Measurements from ENCODE around the gene SHISA7. TPM values are rescaled to one million over a fixed set of nuclear protein-coding genes. Genes with fewer than 3 reads are reported as not detected.

SHISA7 gene
- total RNA-seq, 8 experiments from 2014 or later, result 0.10 to 3.4 (median 1.5) TPM

DNA sequence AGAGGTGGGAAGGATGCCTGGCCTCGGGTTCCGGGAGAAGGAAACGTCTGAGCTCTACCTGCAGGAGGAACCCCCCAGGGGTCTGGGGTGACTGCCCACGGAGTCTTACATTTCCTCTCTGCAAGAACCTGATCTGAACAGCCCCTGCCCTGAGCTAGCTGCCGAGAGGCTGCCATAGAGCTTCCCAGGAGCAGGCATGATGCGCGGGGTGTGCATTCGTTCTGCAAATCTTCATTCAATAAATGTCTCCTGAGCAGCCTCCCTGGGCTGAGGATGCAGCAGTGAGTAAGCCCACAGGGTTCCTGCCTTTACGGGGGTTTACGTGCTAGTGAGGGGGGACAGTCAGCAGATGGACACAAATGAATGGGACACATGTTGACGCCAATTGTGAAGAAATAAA is 1.5 kb upstream of the SHISA7 start:
- Histone ChIP-seq H3K4me3 (no peak overlapping the region), H3K27ac (no peak overlapping the region), H3K4me1 (replicated peaks in 1 of 2) (peaks cover 36 to 46% of the 10 kb centered on the region in 2 donors)
- 14 to 75% (median 55%) methylated on average over 1 to 9 of the region's 11 CpGs; no CpG with 5 or more reads in 4 of the 10 experiments for WGBS, 10 experiments
- no peak for ATAC-seq (replicated peaks in 6 of 8)
- in situ Hi-C loops (cut with MboI; ENCODE audit: low pct_unique_long_range_greater_than_20kb in 2 of 9, low sequenced_read_pairs in 9 of 9, unreplicated experiment in 9 of 9), result loop anchor here in 1 of 9 experiments (25.0 kb wide), 1 partner anchor 307 kb away; the partner anchor contains the start of gene TNNT1

DNA sequence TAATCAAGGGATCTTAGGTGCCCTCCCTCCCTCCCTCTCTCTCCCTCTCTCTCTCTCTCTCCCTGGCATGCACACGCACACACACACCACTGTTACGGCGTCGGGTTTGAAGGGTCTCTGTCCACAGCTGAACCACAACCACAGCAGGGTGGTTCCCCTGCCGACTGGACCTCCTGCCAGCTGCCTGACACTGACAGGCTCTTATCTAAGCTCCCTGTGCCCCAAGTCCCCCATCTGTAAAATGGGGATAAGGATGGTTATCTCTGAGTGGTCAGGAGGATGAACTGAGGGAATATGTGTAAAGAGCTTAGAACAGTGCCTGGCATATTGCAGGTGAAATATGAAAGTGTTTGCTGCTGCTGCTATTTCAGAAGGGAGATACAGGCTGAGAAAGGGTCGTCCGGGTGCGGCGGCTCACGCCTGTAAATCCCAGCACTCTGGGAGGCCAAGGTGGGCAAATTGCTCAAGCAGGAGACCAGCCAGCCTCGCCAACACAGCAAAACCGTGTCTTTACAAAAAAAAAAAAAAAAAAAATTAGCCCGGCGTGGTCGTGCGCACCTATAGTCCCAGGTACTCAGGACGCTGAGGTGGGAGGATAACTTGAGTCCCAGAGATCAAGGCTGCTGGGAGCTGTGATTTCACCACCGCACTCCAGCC is 852 bp upstream of the SHISA7 start:
- WGBS, 10 experiments, result 10 to 69% (median 42%) methylated on average over 2 to 7 of the region's 18 CpGs; no CpG with 5 or more reads in 4 of the 10 experiments
- no peak for ATAC-seq (replicated peaks in 6 of 8)
- Histone ChIP-seq H3K4me3 (no peak overlapping the region), H3K4me1 (replicated peaks in 1 of 2) (peaks cover 33 to 41% of the 10 kb centered on the region in 2 donors), H3K27ac (no peak overlapping the region)
- in situ Hi-C loops (cut with MboI; ENCODE audit: low pct_unique_long_range_greater_than_20kb in 2 of 9, low sequenced_read_pairs in 9 of 9, unreplicated experiment in 9 of 9), result loop anchor here in 1 of 9 experiments (25.0 kb wide), 1 partner anchor 307 kb away; the partner anchor contains the start of gene TNNT1

DNA sequence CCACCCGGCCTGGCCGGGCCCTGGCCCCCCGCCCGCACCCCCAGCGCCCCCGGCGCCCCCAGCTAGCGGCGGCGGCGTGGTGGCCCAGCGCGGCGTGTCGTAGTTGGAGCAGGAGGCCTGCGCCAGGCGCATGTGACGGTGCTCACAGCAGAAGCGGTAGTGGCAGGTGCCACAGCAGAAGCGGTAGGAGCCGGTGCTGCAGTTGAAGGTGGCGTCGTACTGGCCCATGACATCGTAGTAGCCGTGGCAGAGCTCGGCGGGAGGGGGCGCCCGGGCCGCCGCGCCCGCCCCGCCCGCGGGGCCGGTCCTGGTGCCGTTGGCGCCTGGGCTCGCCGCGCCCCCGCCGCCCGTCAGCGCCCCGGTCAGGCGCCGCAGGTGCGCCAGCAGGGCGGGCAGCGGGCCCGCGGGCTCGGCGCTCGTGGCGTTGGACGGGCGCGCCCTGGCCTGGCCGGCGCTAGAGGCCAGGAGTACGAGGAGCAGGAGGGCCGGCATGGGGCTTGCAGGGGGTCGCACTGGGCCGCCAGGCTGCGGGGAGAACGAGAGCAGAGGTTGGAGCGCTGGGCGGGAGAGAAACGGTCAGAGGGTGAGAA is 633 bp downstream of the SHISA7 start:
- WGBS, 10 experiments, result 1% methylated on average over 12 of the region's 72 CpGs; no CpG with 5 or more reads in 9 of the 10 experiments
- no peak overlapping the region for H3K27ac ChIP-seq
- in situ Hi-C loops (cut with MboI; ENCODE audit: low pct_unique_long_range_greater_than_20kb in 2 of 9, low sequenced_read_pairs in 9 of 9, unreplicated experiment in 9 of 9), result loop anchor here in 1 of 9 experiments (25.0 kb wide), 1 partner anchor 305 kb away; the partner anchor contains the start of gene TNNT1
- H3K4me3 ChIP-seq, result peak overlapping the region in 4 of 5 donors; percentile 3 to 28 (median 21)
- H3K4me1 ChIP-seq (replicated peaks in 1 of 2), result peaks cover 33 to 41% of the 10 kb centered on the region in 2 donors
- ATAC-seq (replicated peaks in 6 of 8), result peak; percentile 17 to 60 (median 41)

GRCh38 chr19:55441692-55442321 is 1.3 kb downstream of the SHISA7 start:
- in situ Hi-C loops (cut with MboI; ENCODE audit: low pct_unique_long_range_greater_than_20kb in 2 of 9, low sequenced_read_pairs in 9 of 9, unreplicated experiment in 9 of 9), result loop anchor here in 1 of 9 experiments (25.0 kb wide), 1 partner anchor 305 kb away; the partner anchor contains the start of gene TNNT1
- Histone ChIP-seq H3K27ac (no peak overlapping the region), H3K4me3 (peak overlapping the region in 4 of 5 donors; percentile 3 to 28 (median 21)), H3K4me1 (replicated peaks in 1 of 2) (peaks cover 33 to 41% of the 10 kb centered on the region in 2 donors)
- ATAC-seq (replicated peaks in 6 of 8), result peak in 6 of 8 experiments; percentile 6 to 19 (median 14)
- 0 to 30% (median 11%) methylated on average over 1 to 7 of the region's 39 CpGs for WGBS, 10 experiments

GRCh38 chr19:55441319-55441691 is 1.8 kb downstream of the SHISA7 start:
- Histone ChIP-seq H3K4me1 (replicated peaks in 1 of 2) (peaks cover 33 to 41% of the 10 kb centered on the region in 2 donors), H3K4me3 (no peak overlapping the region), H3K27ac (no peak overlapping the region)
- ATAC-seq (replicated peaks in 6 of 8), result no peak
- WGBS, 10 experiments, result 0 to 50% (median 20%) methylated on average over 1 to 13 of the region's 21 CpGs; no CpG with 5 or more reads in 2 of the 10 experiments
- in situ Hi-C loops (cut with MboI; ENCODE audit: low pct_unique_long_range_greater_than_20kb in 2 of 9, low sequenced_read_pairs in 9 of 9, unreplicated experiment in 9 of 9), result loop anchor here in 1 of 9 experiments (25.0 kb wide), 1 partner anchor 304 kb away; the partner anchor contains the start of gene TNNT1

GRCh38 chr19:55440411-55441105 is 2.5 kb downstream of the SHISA7 start:
- H3K4me3 ChIP-seq, result peak overlapping the region in 4 of 5 donors; percentile 9 to 21 (median 16)
- in situ Hi-C loops (cut with MboI; ENCODE audit: low pct_unique_long_range_greater_than_20kb in 2 of 9, low sequenced_read_pairs in 9 of 9, unreplicated experiment in 9 of 9), result loop anchor here in 1 of 9 experiments (25.0 kb wide), 1 partner anchor 303 kb away; the partner anchor contains the start of gene TNNT1
- WGBS, 10 experiments, result 0 to 100% (median 5%) methylated on average over 1 to 10 of the region's 39 CpGs; no CpG with 5 or more reads in 5 of the 10 experiments
- H3K27ac ChIP-seq, result no peak overlapping the region
- H3K4me1 ChIP-seq (replicated peaks in 1 of 2), result peaks cover 33 to 41% of the 10 kb centered on the region in 2 donors
- peak in 3 of 8 experiments; percentile 4 to 8 (median 5) for ATAC-seq (replicated peaks in 6 of 8)

- H3K27ac ChIP-seq, result no peak overlapping the region
- no peak overlapping the region for H3K4me3 ChIP-seq
- in situ Hi-C loops (cut with MboI; ENCODE audit: low pct_unique_long_range_greater_than_20kb in 2 of 9, low sequenced_read_pairs in 9 of 9, unreplicated experiment in 9 of 9), result loop anchor here in 1 of 9 experiments (25.0 kb wide), 1 partner anchor 302 kb away; the partner anchor contains the start of gene TNNT1
- H3K4me1 ChIP-seq (replicated peaks in 1 of 2), result peaks cover 23 to 32% of the 10 kb centered on the region in 2 donors
- WGBS, 10 experiments, result 0 to 70% (median 42%) methylated on average over 1 to 4 of the region's 5 CpGs; no CpG with 5 or more reads in 5 of the 10 experiments
- ATAC-seq (replicated peaks in 6 of 8), result no peak
These were observed 4.0 kb downstream of the SHISA7 start for GRCh38 chr19:55439052-55439451.

DNA sequence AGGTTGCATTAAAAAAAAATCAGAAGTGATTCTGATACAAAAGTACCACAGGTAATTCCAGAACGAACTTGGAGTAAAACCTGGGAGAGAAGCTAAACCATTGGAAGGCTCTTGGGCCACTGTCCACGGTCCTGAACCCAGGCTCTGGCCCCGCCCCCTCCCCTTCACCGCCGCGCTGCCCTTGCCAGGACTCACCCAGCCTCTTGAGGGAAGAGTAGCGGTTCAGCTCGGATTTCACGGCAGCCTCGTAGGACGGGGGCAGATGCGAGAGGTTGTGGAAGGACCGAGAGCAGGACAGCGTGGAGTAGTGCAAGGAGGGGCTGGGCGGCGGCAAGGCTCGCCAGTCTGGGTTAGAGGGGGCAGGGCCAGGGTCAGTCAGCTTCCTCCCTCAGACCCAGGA is 5.7 kb downstream of the SHISA7 start:
- no peak overlapping the region for H3K4me3 ChIP-seq
- in situ Hi-C loops (cut with MboI; ENCODE audit: low pct_unique_long_range_greater_than_20kb in 2 of 9, low sequenced_read_pairs in 9 of 9, unreplicated experiment in 9 of 9), result loop anchor here in 1 of 9 experiments (25.0 kb wide), 1 partner anchor 300 kb away; the partner anchor contains the start of gene TNNT1

DNA sequence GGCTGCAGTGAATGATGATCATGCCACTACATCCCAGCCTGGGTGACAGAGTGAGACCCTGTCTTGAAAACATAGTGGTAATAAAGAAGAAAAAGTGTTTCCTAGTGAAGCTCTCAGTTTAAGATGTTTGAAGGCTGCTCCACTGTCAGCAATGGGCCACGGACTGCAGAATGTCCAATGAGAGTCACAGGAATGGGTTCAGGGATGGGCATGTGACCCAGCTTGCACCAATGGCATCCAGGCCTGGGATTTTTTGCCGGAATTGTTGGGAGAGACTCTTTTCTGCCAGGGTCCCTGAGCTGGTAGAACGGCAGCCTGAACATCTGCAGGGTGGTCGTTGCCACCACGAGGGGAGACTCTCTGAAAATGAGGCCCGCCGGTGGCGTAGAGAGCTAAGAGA is 6.3 kb downstream of the SHISA7 start:
- in situ Hi-C loops (cut with MboI; ENCODE audit: low pct_unique_long_range_greater_than_20kb in 2 of 9, low sequenced_read_pairs in 9 of 9, unreplicated experiment in 9 of 9), result loop anchor here in 1 of 9 experiments (25.0 kb wide), 1 partner anchor 300 kb away; the partner anchor contains the start of gene TNNT1
- no peak for ATAC-seq (replicated peaks in 6 of 8)
- peaks cover 11 to 13% of the 10 kb centered on the region in 2 donors for H3K4me1 ChIP-seq (replicated peaks in 1 of 2)

More for the DNA sequence above, 5.7 kb downstream of the SHISA7 start:
- WGBS, 10 experiments, result 3 to 7% (median 6%) methylated on average over 3 to 13 of the region's 17 CpGs; no CpG with 5 or more reads in 7 of the 10 experiments
- Histone ChIP-seq H3K4me1 (replicated peaks in 1 of 2) (peaks cover 17 to 19% of the 10 kb centered on the region in 2 donors), H3K27ac (no peak overlapping the region)
- peak; percentile 18 to 91 (median 49) for ATAC-seq (replicated peaks in 6 of 8)

DNA sequence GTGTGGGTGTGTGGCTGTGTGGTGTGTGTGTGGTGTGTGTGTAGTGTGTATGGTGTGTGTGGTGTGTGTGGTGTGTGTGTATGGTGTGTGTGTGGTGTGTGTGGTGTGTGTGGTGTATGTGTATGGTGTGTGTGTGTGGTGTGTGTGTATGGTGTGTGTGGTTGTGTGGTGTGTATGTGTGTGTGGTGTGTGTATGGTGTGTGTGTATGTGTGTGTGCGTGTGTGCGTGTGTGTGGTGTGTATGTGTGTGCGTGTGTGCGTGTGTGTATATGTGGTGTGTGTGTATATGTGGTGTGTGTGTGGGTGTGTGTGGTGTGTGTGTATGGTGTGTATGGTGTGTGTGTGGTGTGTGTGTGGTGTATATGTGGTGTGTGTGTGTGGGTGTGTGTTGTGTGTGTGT is 8.1 kb downstream of the SHISA7 start:
- in situ Hi-C loops (cut with MboI; ENCODE audit: low pct_unique_long_range_greater_than_20kb in 2 of 9, low sequenced_read_pairs in 9 of 9, unreplicated experiment in 9 of 9), result loop anchor here in 1 of 9 experiments (25.0 kb wide), 1 partner anchor 298 kb away; the partner anchor contains the start of gene TNNT1
- WGBS, 10 experiments, result 60 to 100% (median 80%) methylated on average over 1 to 3 of the region's 4 CpGs; no CpG with 5 or more reads in 7 of the 10 experiments
- H3K4me1 ChIP-seq (replicated peaks in 1 of 2), result peaks cover 0 to under 1% of the 10 kb centered on the region in 2 donors

More for the DNA sequence above, 6.3 kb downstream of the SHISA7 start:
- WGBS, 10 experiments, result 17 to 81% (median 36%) methylated on average over 2 to 8 of the region's 8 CpGs; no CpG with 5 or more reads in 3 of the 10 experiments
- Histone ChIP-seq H3K4me3 (no peak overlapping the region), H3K27ac (no peak overlapping the region)

DNA sequence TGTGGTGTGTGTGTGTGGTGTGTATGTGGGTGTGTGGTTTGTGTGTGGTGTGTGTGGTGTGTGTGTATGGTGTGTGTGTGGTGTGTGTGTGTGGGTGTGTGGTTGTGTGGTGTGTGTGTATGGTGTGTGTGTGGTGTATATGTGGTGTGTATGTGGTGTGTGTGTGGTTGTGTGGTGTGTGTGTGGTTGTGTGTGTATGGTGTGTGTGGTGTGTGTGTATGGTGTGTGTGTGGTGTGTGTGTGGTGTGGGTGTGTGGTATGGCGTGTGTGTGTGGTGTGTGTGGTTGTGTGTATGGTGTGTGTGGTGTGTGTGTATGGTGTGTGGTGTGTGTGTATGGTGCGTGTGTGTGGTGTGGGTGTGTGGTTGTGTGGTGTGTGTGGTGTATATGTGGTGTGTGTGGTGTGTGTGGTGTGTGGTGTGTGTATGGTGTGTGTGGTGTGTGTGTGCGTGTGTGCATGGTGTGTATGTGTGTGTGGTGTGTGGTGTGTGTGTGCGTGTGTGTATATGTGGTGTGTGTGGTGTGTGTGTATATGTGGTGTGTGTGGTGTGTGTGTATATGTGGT is 8.7 kb downstream of the SHISA7 start:
- Histone ChIP-seq H3K4me3 (no peak overlapping the region), H3K27ac (no peak overlapping the region), H3K4me1 (replicated peaks in 1 of 2) (no peaks in the 10 kb centered on the region)
- ATAC-seq (replicated peaks in 6 of 8), result no peak
- in situ Hi-C loops (cut with MboI; ENCODE audit: low pct_unique_long_range_greater_than_20kb in 2 of 9, low sequenced_read_pairs in 9 of 9, unreplicated experiment in 9 of 9), result loop anchor here in 1 of 9 experiments (25.0 kb wide), 1 partner anchor 297 kb away; the partner anchor contains the start of gene TNNT1
- WGBS, 10 experiments, result 71% methylated on average over 1 of the region's 4 CpGs; no CpG with 5 or more reads in 9 of the 10 experiments

More for the DNA sequence above, 8.1 kb downstream of the SHISA7 start:
- ATAC-seq (replicated peaks in 6 of 8), result no peak
- no peak overlapping the region for H3K27ac ChIP-seq
- no peak overlapping the region for H3K4me3 ChIP-seq
